Ovary (tissue), 3 donors: Measurements from ENCODE around the gene KMT2B.

ENCODE experiments used
- EP300 ChIP-seq: sonication (generic); formaldehyde crosslinking; IDR thresholded peaks from one replicate; pipeline ENCODE4 v1.6.1; 2017; ENCODE audit warnings: antibody characterized with exemption
- POLR2A ChIP-seq: fragments of 450-650 bp; IDR thresholded peaks from one replicate; pipeline ENCODE4 v1.6.1; 2017; ENCODE audit warnings: antibody characterized with exemption, mild to moderate bottlenecking, moderate library complexity
- TF ChIP-seq, protein P1 (sequence below), 3 donors: fragments of 450-650 bp in 2 of 3; fragments of 200-600 bp in 1 of 3; IDR thresholded peaks; one replicate each; pipeline versions ENCODE4 v1.5.1 to v1.8.0; 2016 to 2022; ENCODE audit warnings: antibody characterized with exemption in 3 of 3, mild to moderate bottlenecking in 1 of 3
- donor health status: DM: no; HTN: no; CAD: no.

DNA sequence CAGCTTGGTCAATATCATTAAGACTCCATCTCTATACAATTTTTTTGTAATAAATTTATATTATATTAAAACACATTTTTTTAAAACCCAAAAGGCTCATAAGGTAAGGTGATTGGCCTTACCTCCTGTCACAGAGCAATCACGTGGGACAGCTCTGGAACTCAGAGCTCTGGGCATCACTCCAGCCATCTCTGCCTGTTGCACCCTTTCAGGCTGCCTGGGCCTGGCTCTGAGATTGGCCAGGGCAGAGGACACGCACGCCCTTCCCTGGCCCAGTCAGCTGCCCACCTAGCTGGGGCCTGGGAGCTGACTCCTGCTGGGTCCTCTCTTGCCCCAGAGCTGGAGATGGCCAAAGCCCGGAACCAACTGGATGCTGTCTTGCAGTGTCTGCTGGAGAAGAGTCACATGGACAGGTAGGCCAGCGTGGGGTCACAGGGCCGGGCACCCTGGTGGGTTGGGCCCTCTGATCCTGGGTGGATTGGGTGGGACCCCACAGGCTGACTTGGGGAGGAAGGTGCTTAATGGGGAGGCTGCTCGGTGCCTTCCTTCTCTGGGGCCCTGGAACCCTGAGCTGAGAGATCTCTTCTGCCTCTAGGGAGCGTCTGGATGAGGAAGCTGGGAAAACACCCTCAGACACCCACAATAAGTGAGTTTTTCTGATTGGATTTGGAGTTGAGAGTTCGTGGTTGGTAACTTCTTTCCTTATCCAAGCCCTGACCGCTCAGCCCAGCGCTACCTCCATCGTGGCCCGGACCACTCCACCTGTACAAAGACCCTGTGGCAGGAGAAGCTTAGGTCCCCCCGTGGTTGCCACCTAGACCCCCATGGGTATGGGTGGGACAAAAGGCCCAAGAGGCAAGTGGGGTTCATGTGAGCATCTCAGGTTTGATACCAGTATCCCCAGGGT is 34.3 kb downstream of the KMT2B start:
- TF ChIP-seq POLR2A = no peak
- TF ChIP-seq, protein P1, sequence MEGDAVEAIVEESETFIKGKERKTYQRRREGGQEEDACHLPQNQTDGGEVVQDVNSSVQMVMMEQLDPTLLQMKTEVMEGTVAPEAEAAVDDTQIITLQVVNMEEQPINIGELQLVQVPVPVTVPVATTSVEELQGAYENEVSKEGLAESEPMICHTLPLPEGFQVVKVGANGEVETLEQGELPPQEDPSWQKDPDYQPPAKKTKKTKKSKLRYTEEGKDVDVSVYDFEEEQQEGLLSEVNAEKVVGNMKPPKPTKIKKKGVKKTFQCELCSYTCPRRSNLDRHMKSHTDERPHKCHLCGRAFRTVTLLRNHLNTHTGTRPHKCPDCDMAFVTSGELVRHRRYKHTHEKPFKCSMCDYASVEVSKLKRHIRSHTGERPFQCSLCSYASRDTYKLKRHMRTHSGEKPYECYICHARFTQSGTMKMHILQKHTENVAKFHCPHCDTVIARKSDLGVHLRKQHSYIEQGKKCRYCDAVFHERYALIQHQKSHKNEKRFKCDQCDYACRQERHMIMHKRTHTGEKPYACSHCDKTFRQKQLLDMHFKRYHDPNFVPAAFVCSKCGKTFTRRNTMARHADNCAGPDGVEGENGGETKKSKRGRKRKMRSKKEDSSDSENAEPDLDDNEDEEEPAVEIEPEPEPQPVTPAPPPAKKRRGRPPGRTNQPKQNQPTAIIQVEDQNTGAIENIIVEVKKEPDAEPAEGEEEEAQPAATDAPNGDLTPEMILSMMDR (IDR thresholded peaks at IDR 0.05) = no peak
- no peak for TF ChIP-seq EP300
